Iris pigment epithelial cell (primary cell): ENCODE results near the gene UVRAG.

Experiments used
- DNase-seq: peaks from one replicate; pipeline ENCODE4 v3.0.0-alpha.2; 2011; ENCODE audit warnings: low read depth

Gene UVRAG

GRCh38 chr11:76119779-76120178 is 304.8 kb downstream of the UVRAG start:
- peak; percentile 17 for DNase-seq

GRCh38 chr11:76120513-76121101 is 305.6 kb downstream of the UVRAG start:
- peak; percentile 54 for DNase-seq

- peak; percentile 15 for DNase-seq
These were observed 308.2 kb downstream of the UVRAG start for GRCh38 chr11:76123248-76123647.

GRCh38 chr11:76124905-76125770 is 310.1 kb downstream of the UVRAG start:
- DNase-seq = no peak

- no peak for DNase-seq
These were observed 314.7 kb downstream of the UVRAG start for GRCh38 chr11:76129729-76130128.

GRCh38 chr11:76131142-76131541 is 316.1 kb downstream of the UVRAG start:
- no peak for DNase-seq

GRCh38 chr11:76131671-76132631 is 316.9 kb downstream of the UVRAG start:
- DNase-seq = no peak

- DNase-seq = no peak
These were observed 319.2 kb downstream of the UVRAG start for GRCh38 chr11:76134239-76134638.

- DNase-seq = no peak
These were observed 320.5 kb downstream of the UVRAG start for GRCh38 chr11:76135491-76135890.

GRCh38 chr11:76139314-76139713 is 324.3 kb downstream of the UVRAG start:
- no peak for DNase-seq

GRCh38 chr11:76140912-76141574 is 326.0 kb downstream of the UVRAG start:
- DNase-seq = no peak

- DNase-seq = no peak
These were observed 327.0 kb downstream of the UVRAG start for GRCh38 chr11:76141901-76142588.

- DNase-seq = no peak
These were observed 328.3 kb downstream of the UVRAG start for GRCh38 chr11:76143274-76143673.

- no peak for DNase-seq
These were observed 332.2 kb downstream of the UVRAG start for GRCh38 chr11:76147106-76147740.

GRCh38 chr11:76148231-76148630 is 333.2 kb downstream of the UVRAG start:
- no peak for DNase-seq

- peak; percentile 26 for DNase-seq
These were observed 334.1 kb downstream of the UVRAG start for GRCh38 chr11:76148941-76149613.

- DNase-seq = no peak
These were observed 334.7 kb downstream of the UVRAG start for GRCh38 chr11:76149713-76150112.

- no peak for DNase-seq
These were observed 335.1 kb downstream of the UVRAG start for GRCh38 chr11:76150141-76150540.

- no peak for DNase-seq
These were observed 336.6 kb downstream of the UVRAG start for GRCh38 chr11:76151556-76152085.
